ENCODE measurements around the gene ADAMTS14.

GRCh38 chr10:70782086-70782745, 109.9 kb downstream of the ADAMTS14 start:
- TF ChIP-seq, protein P1, sequence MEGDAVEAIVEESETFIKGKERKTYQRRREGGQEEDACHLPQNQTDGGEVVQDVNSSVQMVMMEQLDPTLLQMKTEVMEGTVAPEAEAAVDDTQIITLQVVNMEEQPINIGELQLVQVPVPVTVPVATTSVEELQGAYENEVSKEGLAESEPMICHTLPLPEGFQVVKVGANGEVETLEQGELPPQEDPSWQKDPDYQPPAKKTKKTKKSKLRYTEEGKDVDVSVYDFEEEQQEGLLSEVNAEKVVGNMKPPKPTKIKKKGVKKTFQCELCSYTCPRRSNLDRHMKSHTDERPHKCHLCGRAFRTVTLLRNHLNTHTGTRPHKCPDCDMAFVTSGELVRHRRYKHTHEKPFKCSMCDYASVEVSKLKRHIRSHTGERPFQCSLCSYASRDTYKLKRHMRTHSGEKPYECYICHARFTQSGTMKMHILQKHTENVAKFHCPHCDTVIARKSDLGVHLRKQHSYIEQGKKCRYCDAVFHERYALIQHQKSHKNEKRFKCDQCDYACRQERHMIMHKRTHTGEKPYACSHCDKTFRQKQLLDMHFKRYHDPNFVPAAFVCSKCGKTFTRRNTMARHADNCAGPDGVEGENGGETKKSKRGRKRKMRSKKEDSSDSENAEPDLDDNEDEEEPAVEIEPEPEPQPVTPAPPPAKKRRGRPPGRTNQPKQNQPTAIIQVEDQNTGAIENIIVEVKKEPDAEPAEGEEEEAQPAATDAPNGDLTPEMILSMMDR (IDR thresholded peaks at IDR 0.05; ENCODE audit: insufficient read depth, low read depth, low read length): no peak
- TF ChIP-seq EZH2 (IDR thresholded peaks at IDR 0.05; ENCODE audit: insufficient read depth, low read length): no peak

All from astrocyte (in vitro differentiated cells and primary cell).